NB4 (cell line): ENCODE data around the gene AMBP.
"Not testable (repeated sequence)": the region's sequence is repeated elsewhere in the genome, so short reads cannot be mapped to it uniquely, and the experiment has no call there.

Source experiments
- DNase-seq: peaks from one replicate; pipeline ENCODE4 v3.0.0; 2010; ENCODE audit warnings: low read depth
- H3K4me3 ChIP-seq: one replicate; pipeline ENCODE4 v1.5.1; 2011; ENCODE audit warnings: mild to moderate bottlenecking, low read depth, low read length, moderate library complexity
- CTCF ChIP-seq: IDR thresholded peaks from one replicate; pipeline ENCODE4 v1.5.1; 2012; ENCODE audit warnings: low read depth, low read length
- MAX ChIP-seq: IDR thresholded peaks from 2 replicates; pipeline ENCODE4 v1.6.1; 2011; ENCODE audit warnings: low read depth, low read length
- MYC ChIP-seq: IDR thresholded peaks from 2 replicates; pipeline ENCODE4 v1.6.1; 2011; ENCODE audit warnings: low read depth, low read length
- POLR2A ChIP-seq: IDR thresholded peaks from 2 replicates; pipeline ENCODE4 v1.6.1; 2011; ENCODE audit warnings: mild to moderate bottlenecking; ENCODE audit not compliant: insufficient read length; ENCODE audit errors: extremely low read depth

The AMBP gene

GRCh38 chr9:114084282-114085073 is 6.4 kb upstream of the AMBP start:
- TF ChIP-seq MAX: no peak
- no peak for TF ChIP-seq POLR2A
- no peak for TF ChIP-seq MYC
- TF ChIP-seq CTCF: no peak
- DNase-seq: no peak
- H3K4me3 ChIP-seq: no peak overlapping the region

GRCh38 chr9:114083666-114084065 is 5.6 kb upstream of the AMBP start:
- no peak overlapping the region for H3K4me3 ChIP-seq

GRCh38 chr9:114082763-114083412 is 4.8 kb upstream of the AMBP start:
- H3K4me3 ChIP-seq, DNase-seq: not testable (repeated sequence)

More at GRCh38 chr9:114083666-114084065, 5.6 kb upstream of the AMBP start:
- TF ChIP-seq POLR2A (no peak), MYC (no peak)
- DNase-seq: no peak

GRCh38 chr9:114082017-114082762 is 4.1 kb upstream of the AMBP start:
- H3K4me3 ChIP-seq: no peak overlapping the region
- peak; percentile 69 for TF ChIP-seq MAX
- TF ChIP-seq MYC: peak; percentile 62; the same call in 1 of the 2 replicates
- TF ChIP-seq CTCF: peak; percentile 91
- no peak for TF ChIP-seq POLR2A
- peak; percentile 82 for DNase-seq

GRCh38 chr9:114081441-114082016 is 3.4 kb upstream of the AMBP start:
- no peak for DNase-seq
- TF ChIP-seq POLR2A: no peak
- no peak for TF ChIP-seq CTCF
- TF ChIP-seq MAX: no peak
- TF ChIP-seq MYC: no peak
- no peak overlapping the region for H3K4me3 ChIP-seq

GRCh38 chr9:114080773-114081440 is 2.8 kb upstream of the AMBP start:
- no peak for DNase-seq
- no peak overlapping the region for H3K4me3 ChIP-seq
- TF ChIP-seq CTCF (no peak), POLR2A (no peak), MAX (no peak), MYC (no peak)
